HG03575 (cell line): ENCODE results near the gene ERMN.
"Not testable (repeated sequence)": the region's sequence is repeated elsewhere in the genome, so short reads cannot be mapped to it uniquely, and the experiment has no call there.

Experiments used
- ATAC-seq: cut with Tn5 transposase; IDR thresholded peaks from one replicate; pipeline ENCODE4 v1.9.1; 2021; ENCODE audit not compliant: unreplicated experiment, insufficient number of reproducible peaks, low FRiP score; ENCODE audit errors: extremely low read depth

Gene ERMN, protein sequence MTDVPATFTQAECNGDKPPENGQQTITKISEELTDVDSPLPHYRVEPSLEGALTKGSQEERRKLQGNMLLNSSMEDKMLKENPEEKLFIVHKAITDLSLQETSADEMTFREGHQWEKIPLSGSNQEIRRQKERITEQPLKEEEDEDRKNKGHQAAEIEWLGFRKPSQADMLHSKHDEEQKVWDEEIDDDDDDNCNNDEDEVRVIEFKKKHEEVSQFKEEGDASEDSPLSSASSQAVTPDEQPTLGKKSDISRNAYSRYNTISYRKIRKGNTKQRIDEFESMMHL

DNA sequence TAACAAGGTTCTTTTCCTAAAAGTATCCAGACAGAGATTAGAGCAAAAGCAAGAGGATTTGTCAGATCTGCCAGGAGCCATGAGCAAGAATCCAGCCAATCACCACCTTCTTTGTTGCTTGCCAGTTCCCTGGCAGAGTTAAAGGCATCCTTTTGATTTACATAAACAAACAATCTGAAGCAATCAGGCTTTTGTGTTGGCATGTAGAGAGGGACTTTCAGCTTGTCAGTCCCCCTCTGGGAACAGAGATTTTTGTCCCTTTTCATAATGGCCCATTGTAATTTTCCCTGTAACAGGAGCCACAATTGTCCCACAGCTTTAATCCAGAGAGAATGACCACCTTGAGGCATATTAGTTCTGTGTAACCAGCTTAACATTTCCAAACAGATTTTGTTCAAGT is at the start of gene ERMN:
Gene ERMN (minus strand): TSS at position 39 of the 400 bp plus-strand sequence. CDS start 182 bp downstream, outside the sequence.
- ATAC-seq = no peak

DNA sequence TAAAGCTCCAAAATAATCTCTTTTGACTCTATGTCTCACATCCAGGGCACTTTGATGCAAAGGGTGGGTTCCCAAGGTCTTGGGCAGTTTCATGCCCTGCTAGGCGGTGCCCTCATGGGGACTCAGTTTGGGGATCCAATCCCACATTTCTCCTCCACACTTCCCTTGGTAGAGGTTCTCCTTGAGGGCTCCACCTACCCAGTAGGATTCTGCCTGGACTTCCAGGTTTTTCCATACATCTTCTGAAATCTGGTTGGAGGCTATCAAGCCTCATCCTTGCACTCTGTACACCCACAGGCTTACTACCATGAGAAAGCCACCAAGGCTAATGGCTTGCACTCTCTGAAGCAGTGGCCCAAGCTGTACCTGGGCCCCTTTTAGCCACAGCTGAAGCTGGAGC is 49.8 kb upstream of the ERMN start:
- no peak for ATAC-seq

DNA sequence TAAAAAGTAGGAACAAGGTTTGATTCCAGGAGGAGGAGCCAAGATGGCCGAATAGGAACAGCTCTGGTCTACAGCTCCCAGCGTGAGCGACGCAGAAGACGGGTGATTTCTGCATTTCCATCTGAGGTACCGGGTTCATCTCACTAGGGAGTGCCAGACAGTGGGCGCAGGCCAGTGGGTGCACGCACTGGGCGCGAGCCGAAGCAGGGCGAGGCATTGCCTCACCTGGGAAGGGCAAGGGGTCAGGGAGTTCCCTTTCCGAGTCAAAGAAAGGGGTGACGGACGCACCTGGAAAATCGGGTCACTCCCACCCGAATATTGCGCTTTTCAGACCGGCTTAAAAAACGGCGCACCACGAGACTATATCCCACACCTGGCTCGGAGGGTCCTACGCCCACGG is 42.9 kb upstream of the ERMN start:
- not testable (repeated sequence) for ATAC-seq

DNA sequence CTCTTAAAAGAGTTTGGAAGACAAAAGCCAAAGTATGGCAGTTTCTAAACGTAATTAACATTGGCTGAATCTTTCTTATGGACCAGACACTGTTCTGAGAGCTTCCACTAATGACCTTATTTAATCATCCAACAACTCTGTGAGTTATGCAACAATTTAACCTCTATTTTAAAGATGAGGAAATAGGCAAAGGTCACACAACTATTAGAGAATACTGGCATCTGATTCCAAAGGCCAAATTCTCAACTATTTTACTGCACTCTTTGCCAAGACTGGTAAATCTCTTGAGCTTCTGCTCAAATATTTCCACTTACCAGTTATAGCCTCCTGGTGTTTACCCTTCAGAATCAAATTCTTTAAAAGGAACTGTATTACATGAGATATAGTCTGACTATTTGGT is 42.1 kb upstream of the ERMN start:
- no peak for ATAC-seq

DNA sequence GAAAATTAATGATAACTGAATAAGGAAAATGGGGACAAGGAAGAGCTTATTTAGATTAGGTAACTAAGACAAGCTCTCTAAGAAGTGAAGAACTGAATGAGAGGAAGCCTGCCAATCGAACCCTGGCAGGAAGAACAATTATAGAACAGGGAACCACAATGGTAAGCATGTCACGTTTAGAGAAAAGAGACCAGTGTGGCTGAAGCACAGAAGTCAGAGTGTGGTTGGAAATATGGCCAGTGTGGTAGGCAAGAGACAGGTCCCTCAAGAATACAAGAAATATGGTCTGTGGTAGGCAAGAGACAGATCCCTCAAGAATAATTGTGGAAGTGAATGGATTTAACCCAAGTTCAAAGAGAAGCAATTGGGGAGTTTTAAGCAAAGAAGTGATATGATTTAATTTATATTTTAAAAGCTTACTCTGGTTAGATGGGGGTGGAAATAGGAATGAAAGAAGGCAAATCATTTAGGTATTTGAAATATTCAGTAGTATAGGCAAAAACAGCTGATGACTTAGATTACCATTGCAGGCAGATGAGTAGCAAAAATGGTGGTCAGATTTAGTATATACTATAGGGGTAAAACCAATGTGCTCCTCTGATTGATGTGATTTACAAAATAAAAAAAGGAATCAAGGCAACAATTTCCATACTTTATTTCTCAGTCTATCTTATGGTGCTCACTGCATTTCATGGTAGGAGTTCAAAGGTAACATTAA is 38.8 kb upstream of the ERMN start:
- peak; percentile 76 for ATAC-seq

DNA sequence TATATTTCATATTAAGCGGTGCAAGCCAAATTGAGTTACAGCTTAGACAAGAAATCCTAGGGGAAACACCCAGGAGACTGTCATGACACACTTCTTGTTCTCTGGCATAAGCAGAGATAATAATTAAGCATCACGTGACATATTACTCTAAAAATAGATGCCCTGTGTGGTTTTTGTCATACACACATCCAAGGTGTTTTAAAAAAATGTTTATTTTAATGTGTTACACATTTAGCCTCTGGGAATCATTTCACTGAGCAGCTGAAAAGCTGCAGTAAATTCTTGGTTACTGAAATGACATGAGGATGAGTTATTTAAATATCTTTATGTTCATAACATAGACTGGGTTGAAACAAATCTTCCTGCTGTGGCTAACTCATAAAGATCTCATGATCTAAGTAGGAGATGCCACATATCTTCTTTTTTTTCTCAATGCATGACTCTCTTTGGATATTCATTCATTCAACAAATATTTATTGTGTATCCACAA is 38.0 kb upstream of the ERMN start:
- peak; percentile 41 for ATAC-seq

DNA sequence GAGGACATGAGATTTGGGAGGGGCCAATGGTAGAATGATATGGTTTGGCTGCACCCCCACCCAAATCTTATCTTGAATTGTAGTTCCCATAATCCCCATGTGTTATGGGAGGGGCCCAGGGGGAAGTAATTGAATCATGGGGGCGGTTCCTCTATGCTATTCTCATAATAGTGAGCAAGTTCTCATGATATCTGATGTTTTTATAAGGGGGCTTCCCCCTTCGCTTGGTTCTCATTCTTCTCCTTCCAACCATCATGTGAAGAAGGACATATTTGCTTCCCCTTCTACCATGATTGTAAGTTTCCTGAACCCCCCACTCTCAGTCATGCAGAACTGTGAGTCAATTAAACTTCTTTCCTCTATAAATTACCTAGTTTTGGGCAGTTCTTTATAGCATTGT is 37.0 kb upstream of the ERMN start:
- no peak for ATAC-seq

DNA sequence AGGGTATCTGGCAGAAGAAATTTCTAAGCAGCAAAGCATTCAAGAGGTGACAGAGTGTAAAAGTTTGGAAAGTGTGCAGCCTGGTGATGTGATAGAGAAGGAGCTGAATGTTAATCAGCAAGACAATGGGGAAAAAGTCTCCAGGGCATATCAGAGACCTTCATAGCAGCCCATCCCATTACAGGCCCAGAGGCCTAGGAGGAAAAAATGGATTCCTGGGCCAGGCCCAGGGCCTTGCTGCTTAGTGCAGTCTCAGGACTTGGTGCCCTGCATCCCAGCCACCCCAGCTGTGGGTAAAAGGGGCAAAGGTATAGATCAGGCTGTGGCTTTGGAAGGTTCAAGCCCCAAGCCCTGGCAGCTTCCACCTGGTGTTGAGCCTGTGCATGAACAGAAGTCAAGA is 35.9 kb upstream of the ERMN start:
- ATAC-seq = no peak

DNA sequence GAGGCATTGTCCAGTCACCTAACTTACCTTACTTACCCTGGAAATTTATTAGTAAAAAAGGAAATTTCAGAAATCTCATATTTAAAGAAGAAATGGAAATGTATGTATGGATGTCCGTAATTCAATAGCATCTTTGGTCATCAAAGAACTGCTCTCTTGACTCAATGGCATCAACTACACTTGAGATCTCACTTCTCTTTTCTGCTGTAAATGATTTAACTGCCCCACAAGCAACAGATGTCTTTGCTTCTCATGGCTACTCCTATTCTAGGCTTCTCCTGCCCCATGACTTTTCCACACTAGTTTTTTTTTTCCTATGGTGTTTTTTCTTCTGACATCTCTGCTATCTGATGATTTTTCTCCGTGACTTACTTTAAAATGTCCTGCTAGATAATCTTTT is 34.0 kb upstream of the ERMN start:
- no peak for ATAC-seq

DNA sequence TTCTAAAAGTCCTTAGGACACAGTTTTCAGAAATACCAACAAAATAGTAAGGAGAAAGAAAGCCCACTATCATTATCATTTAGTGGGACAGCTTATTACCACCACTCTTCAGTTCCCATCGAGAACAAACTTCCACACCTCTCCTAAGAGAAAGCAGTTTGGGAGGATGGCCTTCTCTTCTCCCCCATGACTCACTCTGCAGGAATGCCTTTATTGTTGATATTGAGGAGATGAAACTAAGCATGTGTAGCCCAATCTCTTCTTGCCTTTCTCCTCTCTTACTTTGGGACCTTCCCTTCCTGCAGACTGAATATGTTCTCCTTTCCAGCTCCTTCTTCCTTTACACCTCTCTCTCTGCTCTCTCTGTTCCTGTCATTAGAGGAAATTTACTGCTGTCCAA is 30.0 kb upstream of the ERMN start:
- ATAC-seq = no peak

DNA sequence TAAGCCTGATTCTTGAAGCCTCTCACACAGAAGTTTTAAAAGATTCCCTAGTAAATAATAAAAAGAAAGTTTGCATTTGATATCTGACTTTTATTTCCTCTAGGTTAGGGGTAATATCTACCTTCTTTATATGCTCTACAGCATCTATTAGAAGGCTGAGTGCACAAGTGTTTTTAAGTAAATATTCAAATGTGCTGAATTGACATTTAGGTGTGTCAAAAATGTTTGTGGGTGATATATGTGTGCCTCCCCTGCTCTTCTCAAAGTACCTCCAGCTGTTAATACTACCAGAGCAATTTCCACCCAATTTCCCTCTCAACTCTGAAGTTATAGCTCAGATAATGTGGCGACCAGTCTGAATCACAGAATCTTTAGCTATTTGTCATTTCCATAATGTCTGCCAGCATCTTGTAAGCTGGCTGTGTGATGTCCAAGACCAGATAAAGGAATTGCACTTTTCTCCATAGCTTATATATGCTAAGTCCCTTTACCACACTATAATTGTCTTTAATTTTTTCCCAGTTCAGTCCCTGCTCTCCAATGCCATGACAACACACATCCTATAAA is 24.4 kb upstream of the ERMN start:
- no peak for ATAC-seq

DNA sequence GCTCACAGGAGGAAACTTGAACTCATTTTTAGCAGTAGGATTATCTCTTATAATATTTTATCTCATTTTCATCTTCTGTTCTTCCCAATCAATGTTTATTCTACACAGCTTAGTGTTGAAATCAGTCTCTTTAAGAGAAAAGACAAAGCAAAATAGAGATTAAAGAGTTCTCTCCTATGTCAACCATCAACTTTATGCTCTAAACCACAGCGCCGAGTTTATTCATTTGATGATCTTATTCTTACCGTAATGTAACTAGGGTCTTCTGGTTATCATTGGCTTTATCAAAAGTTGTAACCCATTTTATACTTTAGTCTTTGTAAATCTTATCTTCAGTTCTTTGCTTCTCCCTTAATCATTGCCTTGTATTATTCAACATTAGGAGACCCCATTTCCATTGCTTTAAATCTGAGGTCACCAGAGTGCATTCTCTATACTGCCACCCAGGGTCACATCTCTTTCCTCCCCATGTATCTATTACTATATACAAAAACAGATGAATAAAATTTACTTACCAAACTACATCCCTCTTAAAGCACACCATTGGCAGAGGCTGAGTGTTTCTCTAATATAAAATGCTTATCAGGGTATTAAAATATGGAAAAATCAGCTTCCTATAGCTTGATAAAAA is 22.8 kb upstream of the ERMN start:
- no peak for ATAC-seq

DNA sequence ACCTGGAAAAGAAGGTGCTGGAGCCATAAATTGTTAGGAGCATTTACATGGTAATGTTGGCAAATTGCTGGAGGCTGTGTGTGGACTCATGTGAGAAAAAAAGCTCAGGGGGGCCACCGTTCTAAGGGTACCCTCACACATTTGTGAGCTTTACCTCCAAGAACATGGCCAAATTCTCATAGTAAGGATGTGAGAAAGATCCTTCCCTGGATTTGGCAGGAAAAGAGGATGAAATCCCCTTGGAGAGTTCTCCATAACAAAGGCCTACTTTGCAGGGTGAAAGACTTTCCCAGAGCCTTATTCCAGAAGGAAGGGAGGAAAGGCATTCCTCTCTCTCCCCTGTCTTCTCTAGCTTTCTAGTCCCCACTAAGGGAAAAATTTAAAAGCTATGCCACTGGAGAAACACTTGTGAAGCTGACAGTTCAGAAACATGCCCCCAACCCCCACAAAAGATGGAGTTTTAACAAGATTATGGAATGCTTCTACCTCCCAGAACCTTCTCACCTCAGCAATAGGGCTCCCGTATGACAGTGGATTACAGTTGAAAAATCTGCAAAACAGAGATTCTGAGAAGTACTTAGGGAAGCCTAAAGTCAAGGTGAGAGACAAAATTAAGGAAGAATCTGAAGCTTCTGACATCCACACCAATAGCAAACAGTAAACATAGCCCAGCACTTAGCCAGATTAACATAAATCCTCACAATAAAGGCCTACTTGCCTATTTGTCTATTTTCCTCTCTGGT is 20.2 kb upstream of the ERMN start:
- ATAC-seq = no peak

DNA sequence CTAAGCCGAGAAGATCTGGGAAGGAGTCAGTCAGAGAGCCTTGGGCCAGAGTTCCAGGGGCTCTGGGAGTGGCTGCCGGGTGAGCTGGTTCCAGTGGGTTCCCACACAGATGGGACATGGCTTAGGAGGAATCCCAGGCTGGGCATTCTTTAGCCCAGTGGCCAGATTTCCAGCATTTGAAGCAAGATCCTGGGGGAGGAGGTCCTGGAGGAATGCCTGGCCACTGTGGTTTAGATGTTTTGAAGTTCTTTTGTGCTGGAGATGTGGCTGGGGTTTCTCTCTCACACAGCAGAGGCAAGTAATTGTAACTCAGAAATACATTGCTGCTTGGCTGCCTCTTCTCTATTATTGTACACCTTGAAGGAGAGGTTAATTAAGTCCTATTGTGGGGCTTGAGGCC is 15.8 kb upstream of the ERMN start:
- not testable (repeated sequence) for ATAC-seq

DNA sequence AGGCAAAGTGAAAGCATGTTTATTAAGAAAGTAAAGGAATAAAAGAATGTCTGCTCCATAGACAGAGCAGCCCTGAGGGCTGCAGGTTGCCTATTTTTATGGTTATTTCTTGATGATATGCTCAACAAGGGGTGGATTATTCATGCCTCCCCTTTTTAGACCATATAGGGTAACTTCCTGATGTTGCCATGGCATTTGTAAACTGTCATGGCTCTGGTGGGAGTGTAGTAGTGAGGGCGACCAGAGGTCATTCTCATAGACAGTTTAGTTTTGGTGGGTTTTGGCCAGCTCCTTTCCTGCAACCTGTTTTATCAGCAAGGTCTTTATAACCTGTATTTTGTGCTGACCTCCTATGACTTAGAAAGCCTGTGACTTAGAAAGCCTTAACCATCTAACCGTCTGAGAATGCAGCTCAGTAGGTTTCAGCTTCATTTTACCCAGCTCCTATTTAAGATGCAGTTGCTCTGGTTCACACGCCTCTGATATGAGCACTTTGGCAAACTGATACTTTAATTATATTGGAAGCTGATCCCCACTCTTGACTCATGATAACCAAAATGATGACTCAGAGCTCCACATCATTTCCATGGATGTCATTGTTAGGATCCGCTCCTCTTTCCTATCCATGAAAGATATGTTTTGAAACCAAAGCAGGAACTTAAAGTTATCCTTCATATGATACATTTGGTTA is 14.5 kb upstream of the ERMN start:
- no peak for ATAC-seq

DNA sequence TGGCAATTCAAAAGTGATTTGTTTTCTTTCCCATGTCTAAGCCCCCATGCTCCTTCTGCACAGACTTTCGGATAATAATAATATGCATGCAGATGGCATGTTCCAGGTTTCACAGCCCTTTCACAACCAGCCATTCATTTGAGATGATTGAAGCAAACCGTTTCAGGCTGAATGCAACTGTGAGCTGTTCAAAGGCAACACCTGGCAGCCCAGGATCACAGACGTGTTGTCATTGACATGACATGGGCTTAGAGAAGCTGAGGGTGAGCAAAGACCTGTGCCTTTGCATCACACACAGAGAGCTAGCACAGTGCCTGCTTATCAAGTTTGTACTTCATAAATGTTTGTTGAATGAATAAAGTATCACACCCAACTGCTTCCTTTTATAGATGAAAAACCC is 12.4 kb upstream of the ERMN start:
- ATAC-seq = no peak

DNA sequence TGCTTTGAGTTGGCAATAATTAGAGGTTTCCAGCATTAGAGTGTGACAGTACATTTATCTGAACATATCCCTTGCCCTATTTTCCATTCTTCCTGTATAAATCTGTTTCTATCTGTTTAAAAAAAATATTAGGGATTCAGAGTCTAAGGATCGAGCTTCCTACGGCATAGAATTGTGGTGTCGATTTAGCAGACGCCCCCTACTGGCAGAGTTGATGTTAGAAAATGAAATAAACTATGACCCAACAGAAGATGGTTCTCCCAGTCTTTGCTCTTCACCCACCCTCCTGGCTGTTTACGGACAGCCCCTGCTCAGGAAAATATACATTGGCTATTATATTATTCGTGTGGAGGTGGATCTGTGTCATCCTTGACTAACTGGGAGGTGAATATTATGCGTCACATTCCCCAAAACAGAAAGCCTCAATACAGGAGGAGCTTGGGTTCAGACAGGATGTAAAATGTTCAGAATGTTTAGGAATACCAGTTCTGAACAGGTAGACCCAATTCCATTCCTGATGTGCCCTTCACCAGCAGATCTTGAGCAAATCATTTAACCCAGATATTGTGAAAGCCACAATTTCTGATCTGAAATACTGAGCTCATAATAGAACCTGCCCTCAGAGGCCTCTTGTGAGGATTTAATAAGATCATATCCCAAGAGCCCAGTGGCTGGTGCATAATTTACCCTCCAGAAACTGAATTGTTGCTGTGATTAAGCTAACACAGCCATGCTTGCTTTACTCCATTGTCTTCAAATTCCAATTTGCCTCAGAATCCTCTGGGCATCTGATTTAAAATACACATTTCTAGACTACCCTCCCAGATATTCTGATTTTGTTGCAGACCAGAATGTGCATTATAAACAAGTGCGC is 10.8 kb upstream of the ERMN start:
- no peak for ATAC-seq

DNA sequence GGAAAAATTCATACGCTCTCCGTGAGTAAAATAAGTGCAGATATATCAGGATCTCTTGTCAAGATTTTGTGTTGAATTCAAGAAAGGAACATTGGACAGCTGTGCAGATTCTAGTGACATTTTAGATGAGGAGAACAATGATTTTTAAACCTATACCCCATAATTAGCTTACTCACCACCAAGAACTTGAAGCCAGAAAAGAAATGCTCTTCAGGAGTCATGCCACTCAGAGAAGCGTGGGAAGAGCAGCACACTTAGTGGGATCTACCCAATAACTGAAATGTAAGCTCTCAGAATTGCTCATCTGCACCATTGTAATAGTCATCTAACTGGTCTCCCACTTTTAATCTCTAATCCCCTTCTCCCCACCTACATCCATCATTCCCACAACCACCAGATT is 9.2 kb upstream of the ERMN start:
- no peak for ATAC-seq
